WTC11 (cell line): ENCODE measurements around the gene RPS6KA5. TPM values are rescaled to one million over a fixed set of nuclear protein-coding genes. Genes with fewer than 3 reads are reported as not detected.

Experiments
- ATAC-seq: fragments of 200-7000 bp; cut with Tn5 transposase; 2 replicates; pipeline ENCODE4 v1.10.0; 2021; ENCODE audit warnings: mild to moderate bottlenecking, moderate library complexity
- CTCF ChIA-PET: fragments of 300-600 bp; sonication (Branson Sonifier 250); formaldehyde crosslinking; loops from one replicate; lab custom pipeline; 2021; ENCODE audit warnings: antibody characterized with exemption; lab: Charles Lee
- POLR2A ChIA-PET: fragments of 350-600 bp; sonication (Branson Sonifier 250); formaldehyde crosslinking; loops from one replicate; lab custom pipeline; 2021; ENCODE audit warnings: antibody characterized with exemption; lab: Charles Lee
- DNase-seq: peaks from one replicate; pipeline ENCODE4 v3.0.0; 2021; ENCODE audit warnings: low spot score
- H3K27ac Mint-ChIP-seq: 2 replicates; pipeline ENCODE4 v1.8.0; 2021; ENCODE audit warnings: mixed read lengths
- H3K27me3 Mint-ChIP-seq: 2 replicates; pipeline ENCODE4 v1.8.0; 2021; ENCODE audit warnings: low read depth, mild to moderate bottlenecking, moderate library complexity, mixed read lengths
- H3K36me3 Mint-ChIP-seq: 2 replicates; pipeline ENCODE4 v1.8.0; 2021; ENCODE audit warnings: mixed read lengths
- H3K4me1 Mint-ChIP-seq: 2 replicates; pipeline ENCODE4 v1.8.0; 2022; ENCODE audit warnings: mixed read lengths
- H3K4me3 Mint-ChIP-seq: 2 replicates; pipeline ENCODE4 v1.8.0; 2021; ENCODE audit warnings: mild to moderate bottlenecking, moderate library complexity, mixed read lengths
- H3K9me3 Mint-ChIP-seq: 2 replicates; pipeline ENCODE4 v1.8.0; 2021; ENCODE audit warnings: mixed read lengths
- CBFB ChIP-seq: sonication (generic); formaldehyde crosslinking; IDR thresholded peaks from 2 replicates; pipeline ENCODE4 v1.8.1; 2022; ENCODE audit warnings: mild to moderate bottlenecking, low read depth, missing genetic modification reagents
- CREM ChIP-seq: sonication (generic); formaldehyde crosslinking; IDR thresholded peaks from 2 replicates; pipeline ENCODE4 v1.8.1; 2022; ENCODE audit warnings: mild to moderate bottlenecking, missing genetic modification reagents, moderate library complexity
- FOXJ3 ChIP-seq: sonication (generic); formaldehyde crosslinking; IDR thresholded peaks from 2 replicates; pipeline ENCODE4 v1.9.0; 2021; ENCODE audit warnings: missing genetic modification reagents, mild to moderate bottlenecking, borderline replicate concordance
- RORB ChIP-seq: fragments of 250-450 bp; sonication (Bioruptor Pico); IDR thresholded peaks from 2 replicates; pipeline ENCODE4 v1.9.0; 2021; ENCODE audit warnings: mild to moderate bottlenecking
- SP1 ChIP-seq: sonication (generic); formaldehyde crosslinking; conservative IDR thresholded peaks from 2 replicates; pipeline ENCODE4 v1.8.1; 2022; ENCODE audit warnings: missing genetic modification reagents
- TP53 ChIP-seq: sonication (generic); formaldehyde crosslinking; IDR thresholded peaks from 2 replicates; pipeline ENCODE4 v1.8.1; 2023; ENCODE audit warnings: mild to moderate bottlenecking, missing genetic modification reagents
- ZNF232 ChIP-seq: sonication (generic); formaldehyde crosslinking; IDR thresholded peaks from 2 replicates; pipeline ENCODE4 v1.8.0; 2022; ENCODE audit warnings: mild to moderate bottlenecking, missing genetic modification reagents
- ZNF263 ChIP-seq: sonication (generic); formaldehyde crosslinking; IDR thresholded peaks from 2 replicates; pipeline ENCODE4 v1.8.1; 2022; ENCODE audit warnings: low read depth, mild to moderate bottlenecking, moderate library complexity, missing genetic modification reagents
- ZNF317 ChIP-seq: sonication (generic); formaldehyde crosslinking; IDR thresholded peaks from 2 replicates; pipeline ENCODE4 v1.8.1; 2023; ENCODE audit warnings: low read depth, mild to moderate bottlenecking, moderate library complexity, missing genetic modification reagents, borderline replicate concordance
- ZNF396 ChIP-seq: fragments of 250-450 bp; sonication (Bioruptor Pico); IDR thresholded peaks from 2 replicates; pipeline ENCODE4 v1.8.0; 2021; ENCODE audit warnings: mild to moderate bottlenecking, moderate library complexity, borderline replicate concordance
- ZNF671 ChIP-seq: fragments of 250-450 bp; sonication (Bioruptor Pico); IDR thresholded peaks from 2 replicates; pipeline ENCODE4 v1.8.0; 2021; ENCODE audit warnings: mild to moderate bottlenecking
- total RNA-seq: library from RNA; stranded (reverse); gene quantifications from 3 replicates; pipeline ENCODE4 v1.2.3, GENCODE V29; 2021
- TF ChIP-seq, protein P1 (sequence below): fragments of 250-450 bp; sonication (Bioruptor Pico); IDR thresholded peaks from 2 replicates; pipeline ENCODE4 v1.9.0; 2021; ENCODE audit warnings: mild to moderate bottlenecking, borderline replicate concordance
- TF ChIP-seq, protein P2 (sequence below): sonication (generic); formaldehyde crosslinking; IDR thresholded peaks from 2 replicates; pipeline ENCODE4 v1.8.1; 2023; ENCODE audit warnings: mild to moderate bottlenecking, missing genetic modification reagents
- TF ChIP-seq, protein P3 (sequence below): sonication (generic); formaldehyde crosslinking; IDR thresholded peaks from 2 replicates; pipeline ENCODE4 v1.8.1; 2022; ENCODE audit warnings: low read depth, mild to moderate bottlenecking, moderate library complexity, missing genetic modification reagents, borderline replicate concordance
- TF ChIP-seq, protein P4 (sequence below): fragments of 250-450 bp; sonication (Bioruptor Pico); conservative IDR thresholded peaks from 2 replicates; pipeline ENCODE4 v1.9.0; 2021; ENCODE audit warnings: mild to moderate bottlenecking
- TF ChIP-seq, protein P5 (sequence below): sonication (generic); formaldehyde crosslinking; IDR thresholded peaks from 2 replicates; pipeline ENCODE4 v1.8.0; 2023; ENCODE audit warnings: missing genetic modification reagents, mild to moderate bottlenecking, borderline replicate concordance

The RPS6KA5 gene
- total RNA-seq, 1 experiment from 2014 or later, result 5.2 TPM

DNA sequence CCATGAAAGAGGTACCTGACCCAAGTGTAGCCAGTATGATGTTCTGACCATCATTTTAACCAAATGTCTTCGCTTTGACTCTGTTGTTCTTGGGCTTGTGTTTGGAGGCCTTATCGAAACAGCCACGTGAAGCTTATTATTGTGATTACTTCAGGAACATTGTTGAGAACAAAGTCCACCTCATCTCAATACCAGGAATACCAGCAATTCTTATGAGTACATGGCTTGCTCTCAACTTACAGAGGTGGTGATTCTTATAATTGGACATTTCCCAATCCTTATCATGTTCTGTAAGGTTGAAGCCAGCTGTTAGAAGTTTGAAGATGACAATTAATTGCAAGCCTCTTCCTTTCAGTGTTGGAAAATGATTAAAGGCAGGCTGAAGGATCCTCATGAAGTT lies 21.8 kb upstream of the RPS6KA5 start:
- H3K36me3 Mint-ChIP-seq, result no peaks in the 10 kb centered on the region
- no peaks in the 10 kb centered on the region for H3K27me3 Mint-ChIP-seq
- no peaks in the 10 kb centered on the region for H3K9me3 Mint-ChIP-seq
- ChIA-PET POLR2A (no interaction called here), CTCF (no interaction called here)
- H3K27ac Mint-ChIP-seq, result no peak overlapping the region
- ATAC-seq, result no peak
- TF ChIP-seq, protein P1, sequence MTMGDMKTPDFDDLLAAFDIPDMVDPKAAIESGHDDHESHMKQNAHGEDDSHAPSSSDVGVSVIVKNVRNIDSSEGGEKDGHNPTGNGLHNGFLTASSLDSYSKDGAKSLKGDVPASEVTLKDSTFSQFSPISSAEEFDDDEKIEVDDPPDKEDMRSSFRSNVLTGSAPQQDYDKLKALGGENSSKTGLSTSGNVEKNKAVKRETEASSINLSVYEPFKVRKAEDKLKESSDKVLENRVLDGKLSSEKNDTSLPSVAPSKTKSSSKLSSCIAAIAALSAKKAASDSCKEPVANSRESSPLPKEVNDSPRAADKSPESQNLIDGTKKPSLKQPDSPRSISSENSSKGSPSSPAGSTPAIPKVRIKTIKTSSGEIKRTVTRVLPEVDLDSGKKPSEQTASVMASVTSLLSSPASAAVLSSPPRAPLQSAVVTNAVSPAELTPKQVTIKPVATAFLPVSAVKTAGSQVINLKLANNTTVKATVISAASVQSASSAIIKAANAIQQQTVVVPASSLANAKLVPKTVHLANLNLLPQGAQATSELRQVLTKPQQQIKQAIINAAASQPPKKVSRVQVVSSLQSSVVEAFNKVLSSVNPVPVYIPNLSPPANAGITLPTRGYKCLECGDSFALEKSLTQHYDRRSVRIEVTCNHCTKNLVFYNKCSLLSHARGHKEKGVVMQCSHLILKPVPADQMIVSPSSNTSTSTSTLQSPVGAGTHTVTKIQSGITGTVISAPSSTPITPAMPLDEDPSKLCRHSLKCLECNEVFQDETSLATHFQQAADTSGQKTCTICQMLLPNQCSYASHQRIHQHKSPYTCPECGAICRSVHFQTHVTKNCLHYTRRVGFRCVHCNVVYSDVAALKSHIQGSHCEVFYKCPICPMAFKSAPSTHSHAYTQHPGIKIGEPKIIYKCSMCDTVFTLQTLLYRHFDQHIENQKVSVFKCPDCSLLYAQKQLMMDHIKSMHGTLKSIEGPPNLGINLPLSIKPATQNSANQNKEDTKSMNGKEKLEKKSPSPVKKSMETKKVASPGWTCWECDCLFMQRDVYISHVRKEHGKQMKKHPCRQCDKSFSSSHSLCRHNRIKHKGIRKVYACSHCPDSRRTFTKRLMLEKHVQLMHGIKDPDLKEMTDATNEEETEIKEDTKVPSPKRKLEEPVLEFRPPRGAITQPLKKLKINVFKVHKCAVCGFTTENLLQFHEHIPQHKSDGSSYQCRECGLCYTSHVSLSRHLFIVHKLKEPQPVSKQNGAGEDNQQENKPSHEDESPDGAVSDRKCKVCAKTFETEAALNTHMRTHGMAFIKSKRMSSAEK, result no peak
- TF ChIP-seq ZNF396 (CRISPR knock-in tag) (no peak), ZNF263 (CRISPR knock-in tag) (no peak), ZNF671 (no peak), CREM (CRISPR knock-in tag) (no peak), ZNF232 (CRISPR knock-in tag) (no peak), SP1 (CRISPR knock-in tag) (no peak), RORB (CRISPR knock-in tag) (no peak), CBFB (no peak), ZNF317 (CRISPR knock-in tag) (no peak), FOXJ3 (CRISPR knock-in tag) (no peak), TP53 (CRISPR knock-in tag) (no peak)
- TF ChIP-seq, protein P2, sequence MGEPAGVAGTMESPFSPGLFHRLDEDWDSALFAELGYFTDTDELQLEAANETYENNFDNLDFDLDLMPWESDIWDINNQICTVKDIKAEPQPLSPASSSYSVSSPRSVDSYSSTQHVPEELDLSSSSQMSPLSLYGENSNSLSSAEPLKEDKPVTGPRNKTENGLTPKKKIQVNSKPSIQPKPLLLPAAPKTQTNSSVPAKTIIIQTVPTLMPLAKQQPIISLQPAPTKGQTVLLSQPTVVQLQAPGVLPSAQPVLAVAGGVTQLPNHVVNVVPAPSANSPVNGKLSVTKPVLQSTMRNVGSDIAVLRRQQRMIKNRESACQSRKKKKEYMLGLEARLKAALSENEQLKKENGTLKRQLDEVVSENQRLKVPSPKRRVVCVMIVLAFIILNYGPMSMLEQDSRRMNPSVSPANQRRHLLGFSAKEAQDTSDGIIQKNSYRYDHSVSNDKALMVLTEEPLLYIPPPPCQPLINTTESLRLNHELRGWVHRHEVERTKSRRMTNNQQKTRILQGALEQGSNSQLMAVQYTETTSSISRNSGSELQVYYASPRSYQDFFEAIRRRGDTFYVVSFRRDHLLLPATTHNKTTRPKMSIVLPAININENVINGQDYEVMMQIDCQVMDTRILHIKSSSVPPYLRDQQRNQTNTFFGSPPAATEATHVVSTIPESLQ (CRISPR knock-in tag), result no peak
- TF ChIP-seq, protein P3, sequence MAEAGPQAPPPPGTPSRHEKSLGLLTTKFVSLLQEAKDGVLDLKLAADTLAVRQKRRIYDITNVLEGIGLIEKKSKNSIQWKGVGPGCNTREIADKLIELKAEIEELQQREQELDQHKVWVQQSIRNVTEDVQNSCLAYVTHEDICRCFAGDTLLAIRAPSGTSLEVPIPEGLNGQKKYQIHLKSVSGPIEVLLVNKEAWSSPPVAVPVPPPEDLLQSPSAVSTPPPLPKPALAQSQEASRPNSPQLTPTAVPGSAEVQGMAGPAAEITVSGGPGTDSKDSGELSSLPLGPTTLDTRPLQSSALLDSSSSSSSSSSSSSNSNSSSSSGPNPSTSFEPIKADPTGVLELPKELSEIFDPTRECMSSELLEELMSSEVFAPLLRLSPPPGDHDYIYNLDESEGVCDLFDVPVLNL (CRISPR knock-in tag), result no peak
- TF ChIP-seq, protein P4, sequence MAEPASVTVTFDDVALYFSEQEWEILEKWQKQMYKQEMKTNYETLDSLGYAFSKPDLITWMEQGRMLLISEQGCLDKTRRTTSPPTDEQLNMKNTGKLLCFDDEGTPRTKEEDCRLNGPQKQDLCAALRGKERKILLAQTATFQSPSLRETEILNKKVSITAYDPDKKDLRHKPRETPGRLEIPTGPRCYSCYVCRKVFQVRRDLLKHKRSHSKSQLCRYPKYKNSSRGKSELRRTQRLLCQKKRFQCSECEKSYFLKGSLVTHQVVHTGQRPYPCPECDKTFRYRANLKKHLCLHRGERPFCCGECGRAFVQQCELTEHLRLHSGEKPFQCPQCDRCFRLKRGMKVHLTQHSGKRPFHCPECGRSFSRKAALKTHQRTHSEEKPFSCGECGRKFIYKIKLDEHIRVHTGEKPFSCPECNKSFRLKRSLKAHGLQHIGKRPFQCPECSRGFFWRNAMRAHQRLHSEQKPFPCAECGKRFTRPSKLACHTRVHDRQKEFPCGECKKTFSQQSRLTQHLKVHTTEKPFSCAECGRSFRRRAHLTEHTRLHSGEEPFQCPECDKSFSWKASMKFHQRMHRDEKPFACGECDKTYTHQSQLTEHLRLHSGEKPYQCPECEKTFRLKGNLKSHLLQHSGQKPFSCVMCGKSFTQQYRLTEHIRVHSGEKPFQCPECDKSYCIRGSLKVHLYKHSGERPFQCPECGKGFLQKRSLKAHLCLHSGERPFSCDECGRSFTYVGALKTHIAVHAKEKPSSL (CRISPR knock-in tag), result no peak
- TF ChIP-seq, protein P5, sequence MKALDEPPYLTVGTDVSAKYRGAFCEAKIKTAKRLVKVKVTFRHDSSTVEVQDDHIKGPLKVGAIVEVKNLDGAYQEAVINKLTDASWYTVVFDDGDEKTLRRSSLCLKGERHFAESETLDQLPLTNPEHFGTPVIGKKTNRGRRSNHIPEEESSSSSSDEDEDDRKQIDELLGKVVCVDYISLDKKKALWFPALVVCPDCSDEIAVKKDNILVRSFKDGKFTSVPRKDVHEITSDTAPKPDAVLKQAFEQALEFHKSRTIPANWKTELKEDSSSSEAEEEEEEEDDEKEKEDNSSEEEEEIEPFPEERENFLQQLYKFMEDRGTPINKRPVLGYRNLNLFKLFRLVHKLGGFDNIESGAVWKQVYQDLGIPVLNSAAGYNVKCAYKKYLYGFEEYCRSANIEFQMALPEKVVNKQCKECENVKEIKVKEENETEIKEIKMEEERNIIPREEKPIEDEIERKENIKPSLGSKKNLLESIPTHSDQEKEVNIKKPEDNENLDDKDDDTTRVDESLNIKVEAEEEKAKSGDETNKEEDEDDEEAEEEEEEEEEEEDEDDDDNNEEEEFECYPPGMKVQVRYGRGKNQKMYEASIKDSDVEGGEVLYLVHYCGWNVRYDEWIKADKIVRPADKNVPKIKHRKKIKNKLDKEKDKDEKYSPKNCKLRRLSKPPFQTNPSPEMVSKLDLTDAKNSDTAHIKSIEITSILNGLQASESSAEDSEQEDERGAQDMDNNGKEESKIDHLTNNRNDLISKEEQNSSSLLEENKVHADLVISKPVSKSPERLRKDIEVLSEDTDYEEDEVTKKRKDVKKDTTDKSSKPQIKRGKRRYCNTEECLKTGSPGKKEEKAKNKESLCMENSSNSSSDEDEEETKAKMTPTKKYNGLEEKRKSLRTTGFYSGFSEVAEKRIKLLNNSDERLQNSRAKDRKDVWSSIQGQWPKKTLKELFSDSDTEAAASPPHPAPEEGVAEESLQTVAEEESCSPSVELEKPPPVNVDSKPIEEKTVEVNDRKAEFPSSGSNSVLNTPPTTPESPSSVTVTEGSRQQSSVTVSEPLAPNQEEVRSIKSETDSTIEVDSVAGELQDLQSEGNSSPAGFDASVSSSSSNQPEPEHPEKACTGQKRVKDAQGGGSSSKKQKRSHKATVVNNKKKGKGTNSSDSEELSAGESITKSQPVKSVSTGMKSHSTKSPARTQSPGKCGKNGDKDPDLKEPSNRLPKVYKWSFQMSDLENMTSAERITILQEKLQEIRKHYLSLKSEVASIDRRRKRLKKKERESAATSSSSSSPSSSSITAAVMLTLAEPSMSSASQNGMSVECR (CRISPR knock-in tag), result no peak
- TF ChIP-seq, all 79 proteins: peak for 0
- H3K4me1 Mint-ChIP-seq, result peaks cover 4% of the 10 kb centered on the region
- no peak overlapping the region for H3K4me3 Mint-ChIP-seq
- no peak for DNase-seq
